PC-9 (cell line): ENCODE results near the gene KRT6C. TPM values are rescaled to one million over a fixed set of nuclear protein-coding genes. Genes with fewer than 3 reads are reported as not detected.

Source experiments
- BruUV-seq: library from RNA; stranded (reverse); fragments of 400-500 nt; replicated peaks from 2 replicates; lab custom pipeline; 2021; lab: Mats Ljungman, UMichigan
- CTCF ChIA-PET: fragments of 300-600 bp; sonication (Branson Sonifier 250); formaldehyde crosslinking; loops from one replicate; lab custom pipeline; 2022; ENCODE audit warnings: antibody characterized with exemption; lab: Charles Lee
- POLR2A ChIA-PET: fragments of 300-600 bp; sonication (Branson Sonifier 250); formaldehyde crosslinking; loops from one replicate; lab custom pipeline; 2022; ENCODE audit warnings: antibody characterized with exemption; ENCODE audit not compliant: unreplicated experiment; lab: Charles Lee
- DNase-seq, 2 experiments: peaks; one replicate each; pipeline versions ENCODE4 v3.0.0 to v3.0.0-alpha.2; 2015 to 2022; ENCODE audit warnings: mixed read lengths in 1 of 2
- H2AFZ ChIP-seq: fragments of 200-600 bp; sonication (generic); 2 replicates; pipeline ENCODE4 v1.8.1; 2017; ENCODE audit warnings: antibody characterized with exemption
- H3F3A ChIP-seq: fragments of 200-600 bp; sonication (generic); 2 replicates; pipeline ENCODE4 v1.8.1; 2017; ENCODE audit warnings: antibody characterized with exemption, mild to moderate bottlenecking, low read depth; ENCODE audit not compliant: insufficient read depth
- H3K27ac ChIP-seq: fragments of 200-600 bp; sonication (generic); 2 replicates; pipeline ENCODE4 v1.6.1; 2016; ENCODE audit warnings: mixed run types
- H3K27me3 ChIP-seq: fragments of 200-600 bp; sonication (generic); 2 replicates; pipeline ENCODE4 v1.6.1; 2016; ENCODE audit warnings: low read depth, mixed run types; ENCODE audit not compliant: insufficient read depth
- H3K36me3 ChIP-seq: fragments of 200-600 bp; sonication (generic); 2 replicates; pipeline ENCODE4 v1.6.1; 2016; ENCODE audit warnings: low read depth, mixed run types
- H3K4me1 ChIP-seq: fragments of 200-600 bp; sonication (generic); replicated peaks from 2 replicates; pipeline ENCODE4 v1.6.1; 2016; ENCODE audit warnings: mixed run types; ENCODE audit not compliant: insufficient read depth
- H3K4me2 ChIP-seq: fragments of 200-600 bp; sonication (generic); 2 replicates; pipeline ENCODE4 v1.6.1; 2017; ENCODE audit warnings: mixed run types
- H3K4me3 ChIP-seq: fragments of 200-600 bp; sonication (generic); 2 replicates; pipeline ENCODE4 v1.6.1; 2016; ENCODE audit warnings: mixed run types
- H3K79me2 ChIP-seq: fragments of 200-600 bp; sonication (generic); 2 replicates; pipeline ENCODE4 v1.6.1; 2017; ENCODE audit warnings: low read depth, mixed run types
- H3K9me2 ChIP-seq: fragments of 200-600 bp; sonication (generic); 2 replicates; pipeline ENCODE4 v1.8.1; 2017; ENCODE audit warnings: mild to moderate bottlenecking; ENCODE audit not compliant: insufficient read depth
- H3K9me3 ChIP-seq: fragments of 200-600 bp; sonication (generic); 2 replicates; pipeline ENCODE4 v1.8.1; 2016; ENCODE audit warnings: low read depth; ENCODE audit not compliant: insufficient read depth
- H4K20me1 ChIP-seq: fragments of 200-600 bp; sonication (generic); 2 replicates; pipeline ENCODE4 v1.8.1; 2017; ENCODE audit not compliant: insufficient read depth
- EZH2 ChIP-seq: fragments of 200-600 bp; sonication (generic); IDR thresholded peaks from 2 replicates; pipeline ENCODE4 v1.8.0; 2017; ENCODE audit warnings: antibody characterized with exemption, low read depth
- intact Hi-C: fragments of 100-400 bp; cut with micrococcal nuclease; formaldehyde crosslinking; loops from one replicate; pipeline ENCODE4 v1.10.0; 2022; ENCODE audit not compliant: unreplicated experiment
- total RNA-seq: library from RNA; stranded (reverse); gene quantifications from 2 replicates; pipeline ENCODE4 v1.2.3, GENCODE V29; 2021
- TF ChIP-seq, protein P1 (sequence below): fragments of 200-600 bp; sonication (generic); conservative IDR thresholded peaks from 2 replicates; pipeline ENCODE4 v1.6.1; 2017; ENCODE audit warnings: mixed run types, antibody characterized with exemption, mild to moderate bottlenecking, moderate library complexity

The KRT6C gene
- total RNA-seq, 1 experiment from 2014 or later: not detected

DNA sequence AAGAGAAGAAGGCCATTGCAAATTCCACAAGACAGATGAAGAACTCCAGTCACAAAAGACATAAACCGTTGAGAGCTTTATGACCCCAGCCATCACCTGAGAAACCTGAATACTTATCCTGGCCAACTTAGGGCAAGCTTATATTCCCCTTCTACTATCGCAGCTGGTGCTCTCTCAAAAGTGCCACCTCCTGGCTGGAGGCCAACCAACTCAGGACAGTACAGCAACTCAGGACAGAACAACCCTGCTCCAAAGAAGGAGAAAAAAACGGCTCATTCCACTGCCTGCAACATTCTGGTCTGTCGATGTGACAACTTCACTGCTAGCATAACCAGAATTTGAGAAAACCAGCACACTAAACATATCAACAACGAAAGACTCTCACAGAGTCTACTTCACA lies 11.9 kb downstream of the KRT6C start:
- BruUV-seq: no TSS peak
- no peak for DNase-seq
- Histone ChIP-seq H2AFZ (no peak overlapping the region), H3K4me1 (no peaks in the 10 kb centered on the region), H4K20me1 (no peaks in the 10 kb centered on the region), H3K4me3 (no peak overlapping the region), H3K27ac (no peak overlapping the region), H3K27me3 (no peaks in the 10 kb centered on the region), H3K9me2 (no peaks in the 10 kb centered on the region), H3K36me3 (no peaks in the 10 kb centered on the region), H3F3A (no peaks in the 10 kb centered on the region), H3K9me3 (no peaks in the 10 kb centered on the region), H3K79me2 (no peaks in the 10 kb centered on the region), H3K4me2 (no peak overlapping the region)
- intact Hi-C loops: no loop called here
- ChIA-PET CTCF (interaction anchor here (1.0 kb wide), 1 partner anchor 20 kb away, joined by 3 read pairs; no protein-coding TSS in a partner anchor), POLR2A (no interaction called here)
- TF ChIP-seq, protein P1, sequence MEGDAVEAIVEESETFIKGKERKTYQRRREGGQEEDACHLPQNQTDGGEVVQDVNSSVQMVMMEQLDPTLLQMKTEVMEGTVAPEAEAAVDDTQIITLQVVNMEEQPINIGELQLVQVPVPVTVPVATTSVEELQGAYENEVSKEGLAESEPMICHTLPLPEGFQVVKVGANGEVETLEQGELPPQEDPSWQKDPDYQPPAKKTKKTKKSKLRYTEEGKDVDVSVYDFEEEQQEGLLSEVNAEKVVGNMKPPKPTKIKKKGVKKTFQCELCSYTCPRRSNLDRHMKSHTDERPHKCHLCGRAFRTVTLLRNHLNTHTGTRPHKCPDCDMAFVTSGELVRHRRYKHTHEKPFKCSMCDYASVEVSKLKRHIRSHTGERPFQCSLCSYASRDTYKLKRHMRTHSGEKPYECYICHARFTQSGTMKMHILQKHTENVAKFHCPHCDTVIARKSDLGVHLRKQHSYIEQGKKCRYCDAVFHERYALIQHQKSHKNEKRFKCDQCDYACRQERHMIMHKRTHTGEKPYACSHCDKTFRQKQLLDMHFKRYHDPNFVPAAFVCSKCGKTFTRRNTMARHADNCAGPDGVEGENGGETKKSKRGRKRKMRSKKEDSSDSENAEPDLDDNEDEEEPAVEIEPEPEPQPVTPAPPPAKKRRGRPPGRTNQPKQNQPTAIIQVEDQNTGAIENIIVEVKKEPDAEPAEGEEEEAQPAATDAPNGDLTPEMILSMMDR: no peak
- TF ChIP-seq EZH2: no peak

- ChIA-PET CTCF (interaction anchor here (0.7 kb wide), 1 partner anchor 10 kb away, joined by 6 read pairs; no protein-coding TSS in a partner anchor), POLR2A (interaction anchor here (0.7 kb wide), 1 partner anchor 407 kb away, joined by 4 read pairs; no protein-coding TSS in a partner anchor)
- Histone ChIP-seq H3K36me3 (no peaks in the 10 kb centered on the region), H3K4me3 (no peak overlapping the region), H3K9me3 (no peaks in the 10 kb centered on the region), H2AFZ (no peak overlapping the region), H4K20me1 (no peaks in the 10 kb centered on the region), H3K27ac (no peak overlapping the region), H3F3A (peaks cover 16% of the 10 kb centered on the region; the same call in 1 of the 2 replicates), H3K4me1 (peaks cover 27% of the 10 kb centered on the region), H3K27me3 (no peaks in the 10 kb centered on the region), H3K9me2 (no peaks in the 10 kb centered on the region), H3K79me2 (no peaks in the 10 kb centered on the region), H3K4me2 (no peak overlapping the region)
- intact Hi-C loops: no loop called here
- no TSS peak for BruUV-seq
- TF ChIP-seq, protein P1: no peak
- TF ChIP-seq EZH2: no peak
- DNase-seq: no peak
Observed at GRCh38 chr12:52458861-52459260, 14.7 kb downstream of the KRT6C start.

DNA sequence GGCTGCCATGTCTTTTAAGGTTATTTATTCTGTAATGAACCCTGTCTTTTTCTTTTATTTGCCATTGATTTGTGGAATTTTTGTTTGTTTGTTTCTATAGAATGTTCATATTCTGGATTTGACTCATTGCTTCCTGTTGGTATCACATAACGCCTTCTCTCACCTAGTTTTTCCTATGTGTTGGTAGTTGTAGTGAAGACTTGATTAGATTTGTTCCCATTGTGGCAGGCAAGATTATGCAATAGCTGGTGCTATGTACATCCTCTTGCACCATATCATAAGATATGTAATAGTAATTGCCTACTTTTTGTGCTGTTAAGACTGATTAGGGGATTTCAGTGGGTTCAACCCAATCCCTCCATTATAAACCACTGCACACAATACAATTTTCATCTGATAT lies 17.8 kb downstream of the KRT6C start:
- no peaks in the 10 kb centered on the region for H3K27me3 ChIP-seq
- H3K4me1 ChIP-seq: peaks cover 47% of the 10 kb centered on the region
- H3K27ac ChIP-seq: peak overlapping the region; percentile 33; the same call in 1 of the 2 replicates
- POLR2A ChIA-PET: interaction anchor here (0.6 to 0.7 kb wide), 2 partner anchors 86 to 202 kb away, joined by 3 to 6 read pairs; no protein-coding TSS in a partner anchor
- peaks cover 25% of the 10 kb centered on the region for H3F3A ChIP-seq
- no peak overlapping the region; the same call in 1 of the 2 replicates for H3K4me2 ChIP-seq
- no peak overlapping the region for H2AFZ ChIP-seq
- DNase-seq: peak in 1 of 2 experiments; percentile 50
- no TSS peak for BruUV-seq
- H3K4me3 ChIP-seq: no peak overlapping the region
- no peak for TF ChIP-seq EZH2
- H3K36me3 ChIP-seq: no peaks in the 10 kb centered on the region
- CTCF ChIA-PET: no interaction called here
- no peaks in the 10 kb centered on the region for H3K79me2 ChIP-seq
- intact Hi-C loops: no loop called here
- H3K9me2 ChIP-seq: no peaks in the 10 kb centered on the region
- no peaks in the 10 kb centered on the region for H3K9me3 ChIP-seq
- no peaks in the 10 kb centered on the region for H4K20me1 ChIP-seq
